Type B pancreatic cell (in vitro differentiated cells): Measurements from ENCODE around the gene CNPY2. TPM values are rescaled to one million over a fixed set of nuclear protein-coding genes. Genes with fewer than 3 reads are reported as not detected.
"Not testable (repeated sequence)": the region's sequence is repeated elsewhere in the genome, so short reads cannot be mapped to it uniquely, and the experiment has no call there.

Source experiments
- DNase-seq: peaks from one replicate; pipeline ENCODE4 v3.0.0; 2021; ENCODE audit warnings: mixed read lengths; ENCODE audit not compliant: unreplicated experiment; ENCODE audit errors: extremely low spot score
- H3K27ac Mint-ChIP-seq: 2 replicates; pipeline ENCODE4 v1.8.0; 2021; ENCODE audit warnings: mild to moderate bottlenecking, mixed read lengths
- H3K27me3 Mint-ChIP-seq: 2 replicates; pipeline ENCODE4 v1.8.0; 2021; ENCODE audit warnings: mixed read lengths
- H3K36me3 Mint-ChIP-seq: 2 replicates; pipeline ENCODE4 v1.8.0; 2021; ENCODE audit warnings: mixed read lengths
- H3K4me1 Mint-ChIP-seq: one replicate; pipeline ENCODE4 v1.8.0; 2021; ENCODE audit warnings: mixed read lengths; ENCODE audit not compliant: unreplicated experiment
- H3K4me3 Mint-ChIP-seq: 2 replicates; pipeline ENCODE4 v1.8.0; 2021; ENCODE audit warnings: mild to moderate bottlenecking, mixed read lengths
- H3K9me3 Mint-ChIP-seq: 2 replicates; pipeline ENCODE4 v1.8.0; 2021; ENCODE audit warnings: mixed read lengths
- total RNA-seq: library from RNA; stranded (reverse); gene quantifications from 2 replicates; pipeline ENCODE4 v1.2.1, GENCODE V29; 2021; ENCODE audit warnings: low replicate concordance
- TF ChIP-seq, protein P1 (sequence below): fragments of 200-600 bp; sonication (generic); conservative IDR thresholded peaks from 2 replicates; pipeline ENCODE4 v1.5.0; 2021; ENCODE audit warnings: antibody characterized with exemption, mild to moderate bottlenecking

The CNPY2 gene
- total RNA-seq, 1 donor from 2014 or later = 194 TPM

DNA sequence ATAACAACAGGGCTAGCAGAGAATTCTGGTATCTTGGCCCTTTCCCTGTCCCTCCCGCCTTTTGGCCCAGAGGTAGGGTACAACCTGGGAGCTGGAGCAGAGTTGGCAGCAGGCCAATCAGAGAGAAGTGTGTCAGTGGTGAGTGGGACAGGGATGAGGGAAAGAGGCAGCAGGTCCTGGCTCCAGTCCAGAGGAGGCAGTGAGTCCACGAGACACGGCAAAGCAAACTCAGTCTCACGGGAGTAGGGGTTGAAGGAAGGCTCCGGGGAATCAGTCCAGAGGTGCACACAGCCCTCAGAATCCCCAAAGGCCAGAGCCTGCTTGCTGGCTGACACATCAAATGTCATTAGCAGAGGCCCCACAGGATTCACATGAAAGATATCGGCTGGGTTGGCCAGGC, 10.7 kb upstream of the CNPY2 start:
- H3K4me1 Mint-ChIP-seq = no peaks in the 10 kb centered on the region
- H3K9me3 Mint-ChIP-seq = no peaks in the 10 kb centered on the region
- no peak overlapping the region for H3K27ac Mint-ChIP-seq
- no peak overlapping the region for H3K4me3 Mint-ChIP-seq
- DNase-seq = no peak
- H3K36me3 Mint-ChIP-seq = peaks cover 30% of the 10 kb centered on the region
- TF ChIP-seq, protein P1, sequence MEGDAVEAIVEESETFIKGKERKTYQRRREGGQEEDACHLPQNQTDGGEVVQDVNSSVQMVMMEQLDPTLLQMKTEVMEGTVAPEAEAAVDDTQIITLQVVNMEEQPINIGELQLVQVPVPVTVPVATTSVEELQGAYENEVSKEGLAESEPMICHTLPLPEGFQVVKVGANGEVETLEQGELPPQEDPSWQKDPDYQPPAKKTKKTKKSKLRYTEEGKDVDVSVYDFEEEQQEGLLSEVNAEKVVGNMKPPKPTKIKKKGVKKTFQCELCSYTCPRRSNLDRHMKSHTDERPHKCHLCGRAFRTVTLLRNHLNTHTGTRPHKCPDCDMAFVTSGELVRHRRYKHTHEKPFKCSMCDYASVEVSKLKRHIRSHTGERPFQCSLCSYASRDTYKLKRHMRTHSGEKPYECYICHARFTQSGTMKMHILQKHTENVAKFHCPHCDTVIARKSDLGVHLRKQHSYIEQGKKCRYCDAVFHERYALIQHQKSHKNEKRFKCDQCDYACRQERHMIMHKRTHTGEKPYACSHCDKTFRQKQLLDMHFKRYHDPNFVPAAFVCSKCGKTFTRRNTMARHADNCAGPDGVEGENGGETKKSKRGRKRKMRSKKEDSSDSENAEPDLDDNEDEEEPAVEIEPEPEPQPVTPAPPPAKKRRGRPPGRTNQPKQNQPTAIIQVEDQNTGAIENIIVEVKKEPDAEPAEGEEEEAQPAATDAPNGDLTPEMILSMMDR = no peak
- no peaks in the 10 kb centered on the region for H3K27me3 Mint-ChIP-seq

DNA sequence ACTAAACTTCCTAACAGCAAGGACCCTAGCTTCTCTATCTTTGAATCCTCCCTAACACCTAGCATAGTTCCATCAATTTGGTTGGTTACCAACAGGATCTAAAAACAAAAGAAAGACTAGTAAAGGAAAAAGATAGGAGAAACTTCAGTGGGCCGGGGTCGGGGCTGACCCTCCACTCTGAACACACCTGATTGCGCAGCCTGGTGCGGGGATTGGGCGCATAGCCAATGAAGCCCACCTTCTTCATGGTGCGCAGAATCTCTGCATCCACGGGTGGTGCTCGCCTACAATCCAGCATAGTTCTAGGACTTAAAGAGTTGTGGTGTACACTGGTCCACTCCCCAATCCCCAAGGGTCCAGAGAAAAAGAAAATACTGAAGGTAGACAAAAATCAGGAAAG, 10.3 kb upstream of the CNPY2 start:
- no peak for DNase-seq
- TF ChIP-seq, protein P1 = no peak
- no peaks in the 10 kb centered on the region for H3K4me1 Mint-ChIP-seq
- H3K27me3 Mint-ChIP-seq = no peaks in the 10 kb centered on the region
- no peak overlapping the region for H3K4me3 Mint-ChIP-seq
- no peaks in the 10 kb centered on the region for H3K9me3 Mint-ChIP-seq
- no peak overlapping the region for H3K27ac Mint-ChIP-seq
- peaks cover 27% of the 10 kb centered on the region for H3K36me3 Mint-ChIP-seq

DNA sequence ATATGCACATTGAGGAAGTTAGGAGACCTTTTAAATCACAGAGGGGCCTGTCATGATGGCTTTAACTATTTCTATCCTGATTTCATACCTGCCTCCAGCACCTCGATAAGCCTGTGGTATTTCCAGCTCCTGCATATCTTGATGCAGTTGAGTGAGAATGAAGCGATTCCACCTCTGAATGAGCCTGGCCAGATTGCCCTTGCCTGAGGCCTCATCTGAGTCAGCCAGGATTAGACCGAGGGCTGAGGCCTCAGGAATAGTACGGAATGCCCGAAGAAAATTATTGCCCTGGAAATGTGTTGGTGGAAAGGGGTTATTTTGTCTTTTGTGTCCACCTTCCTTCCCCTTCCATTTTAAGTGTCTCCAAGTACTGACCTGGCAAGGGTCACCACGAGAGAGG, 8.4 kb upstream of the CNPY2 start:
- H3K36me3 Mint-ChIP-seq = peaks cover 25% of the 10 kb centered on the region
- H3K9me3 Mint-ChIP-seq = no peaks in the 10 kb centered on the region
- TF ChIP-seq, protein P1 = no peak
- H3K27me3 Mint-ChIP-seq = no peaks in the 10 kb centered on the region
- H3K4me1 Mint-ChIP-seq = no peaks in the 10 kb centered on the region
- no peak for DNase-seq
- H3K4me3 Mint-ChIP-seq = no peak overlapping the region
- H3K27ac Mint-ChIP-seq = no peak overlapping the region

DNA sequence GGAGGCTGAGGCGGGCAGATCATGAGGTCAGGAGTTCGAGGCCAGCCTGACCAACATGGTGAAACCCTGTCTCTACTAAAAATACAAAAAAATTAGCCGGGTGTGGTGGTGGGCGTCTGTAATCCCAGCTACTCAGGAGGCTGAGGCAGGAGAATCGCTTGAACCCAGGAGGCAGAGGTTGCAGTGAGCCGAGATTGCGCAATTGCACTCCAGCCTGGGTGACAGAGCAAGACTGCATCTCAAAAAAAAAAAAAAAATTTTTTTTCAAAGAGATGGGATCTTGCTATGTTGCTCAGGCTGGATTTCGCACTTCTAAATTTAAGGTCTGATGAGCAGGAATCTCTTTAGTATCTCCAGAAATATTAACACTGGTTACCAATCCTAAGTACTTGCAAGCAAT, 5.8 kb upstream of the CNPY2 start:
- H3K9me3 Mint-ChIP-seq, H3K4me3 Mint-ChIP-seq, H3K4me1 Mint-ChIP-seq, H3K27ac Mint-ChIP-seq, DNase-seq, H3K27me3 Mint-ChIP-seq: not testable (repeated sequence)
- H3K36me3 Mint-ChIP-seq = peaks cover 21% of the 10 kb centered on the region

DNA sequence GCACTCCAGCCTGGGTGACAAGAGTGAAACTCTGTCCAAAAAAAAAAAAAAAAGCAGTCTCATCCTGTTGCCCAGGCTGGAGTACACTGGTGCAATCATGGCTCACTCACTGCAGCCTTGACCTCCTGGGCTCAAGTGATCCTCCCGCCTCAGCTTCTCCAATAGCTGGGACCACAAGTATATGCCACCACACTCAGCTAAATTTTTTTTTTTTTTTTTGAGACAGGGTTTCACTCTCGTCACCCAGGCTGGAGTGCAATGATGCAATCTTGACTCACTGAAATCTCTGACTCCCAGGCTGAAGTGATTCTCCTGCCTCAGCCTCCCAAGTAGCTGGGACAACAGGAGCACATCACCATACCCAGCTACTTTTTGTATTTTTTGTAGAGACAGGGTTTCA, 5.2 kb upstream of the CNPY2 start:
- Mint-ChIP-seq H3K27me3 (no peaks in the 10 kb centered on the region), H3K27ac (no peak overlapping the region), H3K36me3 (peaks cover 21% of the 10 kb centered on the region), H3K4me3 (no peak overlapping the region), H3K4me1 (no peaks in the 10 kb centered on the region), H3K9me3 (no peaks in the 10 kb centered on the region)
- TF ChIP-seq, protein P1 = no peak
- no peak for DNase-seq

DNA sequence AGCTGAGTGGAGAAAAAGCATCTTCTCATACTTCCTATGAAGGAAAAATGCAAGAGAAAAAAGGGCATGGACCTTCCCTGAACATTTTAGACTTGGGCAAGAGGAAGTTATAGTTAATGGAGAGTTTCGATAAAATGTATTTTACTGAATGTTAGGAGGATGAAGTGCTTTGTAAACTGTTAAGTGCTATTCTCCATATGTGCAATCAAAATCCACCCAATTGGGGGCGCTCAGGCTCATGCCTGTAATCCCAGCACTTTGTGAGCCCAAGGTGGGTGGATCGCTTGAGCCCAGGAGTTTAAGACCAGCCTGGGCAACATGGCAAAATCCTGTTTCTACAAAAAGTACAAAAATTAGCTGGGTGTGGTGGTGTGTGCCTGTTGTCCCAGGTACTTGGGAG, 1.9 kb upstream of the CNPY2 start:
- Mint-ChIP-seq H3K27ac (peak overlapping the region; percentile 57), H3K4me1 (peaks cover 5% of the 10 kb centered on the region), H3K9me3 (no peaks in the 10 kb centered on the region), H3K36me3 (peaks cover 11% of the 10 kb centered on the region), H3K27me3 (no peaks in the 10 kb centered on the region), H3K4me3 (no peak overlapping the region)
- no peak for DNase-seq
- TF ChIP-seq, protein P1 = no peak
